ENCODE results near the gene PAAF1.

PAAF1 gene

GRCh38 chr11:73949246-73949645 lies 72.4 kb downstream of the PAAF1 start:
- no peak for DNase-seq

GRCh38 chr11:73949912-73950311 lies 73.1 kb downstream of the PAAF1 start:
- no peak for DNase-seq

- no peak for DNase-seq
These were observed 74.3 kb downstream of the PAAF1 start, which contains the start of gene DNAJB13 for GRCh38 chr11:73950869-73951710. TSS of gene DNAJB13 (plus strand) at chr11:73951026. CDS start at chr11:73951070, 44 bp downstream.

GRCh38 chr11:73951797-73952196 lies 75.0 kb downstream of the PAAF1 start:
- no peak for DNase-seq

- DNase-seq, result no peak
These were observed 80.3 kb downstream of the PAAF1 start for GRCh38 chr11:73956876-73957653.

GRCh38 chr11:73957654-73958361 lies 81.0 kb downstream of the PAAF1 start:
- DNase-seq, result no peak

- DNase-seq, result no peak
These were observed 81.8 kb downstream of the PAAF1 start for GRCh38 chr11:73958521-73959141.

- no peak for DNase-seq
These were observed 84.5 kb downstream of the PAAF1 start for GRCh38 chr11:73961321-73961720.

- no peak for DNase-seq
These were observed 85.4 kb downstream of the PAAF1 start for GRCh38 chr11:73962101-73962705.

- DNase-seq, result no peak
These were observed 87.1 kb downstream of the PAAF1 start for GRCh38 chr11:73963861-73964260.

- DNase-seq, result no peak
These were observed 88.4 kb downstream of the PAAF1 start for GRCh38 chr11:73965076-73965763.

GRCh38 chr11:73965764-73966121 lies 88.9 kb downstream of the PAAF1 start:
- no peak for DNase-seq

GRCh38 chr11:73968356-73968966 lies 91.7 kb downstream of the PAAF1 start:
- no peak for DNase-seq

- DNase-seq, result no peak
These were observed 92.3 kb downstream of the PAAF1 start for GRCh38 chr11:73969091-73969490.

- DNase-seq, result no peak
These were observed 93.4 kb downstream of the PAAF1 start for GRCh38 chr11:73969991-73970800.

- DNase-seq, result no peak
These were observed 94.4 kb downstream of the PAAF1 start for GRCh38 chr11:73971175-73971719.

GRCh38 chr11:73972187-73972586 lies 95.4 kb downstream of the PAAF1 start:
- no peak for DNase-seq

- DNase-seq, result no peak
These were observed 96.0 kb downstream of the PAAF1 start for GRCh38 chr11:73972620-73973449.
